GM21786 (cell line): ENCODE data around the gene PTPRK.
"Not testable (repeated sequence)": the region's sequence is repeated elsewhere in the genome, so short reads cannot be mapped to it uniquely, and the experiment has no call there.

Experiments used
- ATAC-seq: cut with Tn5 transposase; IDR thresholded peaks from one replicate; pipeline ENCODE4 v1.9.1; 2021; ENCODE audit not compliant: unreplicated experiment

Gene PTPRK

DNA sequence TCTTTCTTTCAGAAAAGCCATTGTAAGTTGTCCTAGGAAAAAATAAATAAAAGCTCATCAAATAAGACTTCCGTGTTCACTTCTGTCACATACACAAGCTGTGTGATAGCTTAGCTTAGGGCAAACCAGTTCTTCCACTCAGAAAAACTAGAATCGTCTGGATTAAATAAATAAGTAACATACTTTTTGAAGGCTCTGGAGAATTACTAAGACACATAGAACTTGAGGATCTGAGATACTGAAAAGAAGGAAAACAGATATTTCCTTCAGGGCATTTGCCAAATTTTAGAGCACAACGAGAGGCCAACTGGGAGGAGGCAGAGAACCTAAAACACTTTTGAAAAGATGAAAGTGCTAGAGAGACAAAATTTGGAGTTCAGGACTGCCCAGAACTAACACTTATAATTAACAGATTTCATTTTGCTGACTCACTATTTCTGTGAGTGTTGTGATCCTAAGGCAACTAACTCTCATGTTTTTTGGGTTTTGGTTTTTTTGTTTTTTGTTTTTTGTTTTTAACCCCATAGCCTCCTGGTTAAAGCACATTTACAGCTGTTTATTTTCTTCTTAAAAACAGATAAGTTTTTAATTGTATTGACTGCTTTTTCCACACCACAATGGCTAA lies 580.8 kb downstream of the PTPRK start:
- ATAC-seq = no peak

DNA sequence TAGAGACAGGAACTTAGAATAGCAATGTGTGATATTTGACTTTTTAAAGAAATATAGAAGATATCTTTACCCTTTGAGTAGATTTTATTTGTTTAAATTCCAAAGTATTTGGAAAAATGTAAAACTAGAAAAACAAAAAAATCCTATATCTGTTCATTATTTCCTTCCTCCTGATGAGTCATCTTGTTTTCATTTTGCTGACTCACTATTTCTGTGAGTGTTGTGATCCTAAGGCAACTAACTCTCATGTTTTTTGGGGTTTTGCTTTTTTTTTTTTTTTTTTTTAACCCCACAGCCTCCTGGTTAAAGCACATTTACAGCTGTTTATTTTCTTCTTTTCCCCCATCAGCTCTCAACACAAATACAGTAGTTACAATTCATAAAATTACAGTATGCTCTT lies 581.7 kb downstream of the PTPRK start:
- no peak for ATAC-seq

DNA sequence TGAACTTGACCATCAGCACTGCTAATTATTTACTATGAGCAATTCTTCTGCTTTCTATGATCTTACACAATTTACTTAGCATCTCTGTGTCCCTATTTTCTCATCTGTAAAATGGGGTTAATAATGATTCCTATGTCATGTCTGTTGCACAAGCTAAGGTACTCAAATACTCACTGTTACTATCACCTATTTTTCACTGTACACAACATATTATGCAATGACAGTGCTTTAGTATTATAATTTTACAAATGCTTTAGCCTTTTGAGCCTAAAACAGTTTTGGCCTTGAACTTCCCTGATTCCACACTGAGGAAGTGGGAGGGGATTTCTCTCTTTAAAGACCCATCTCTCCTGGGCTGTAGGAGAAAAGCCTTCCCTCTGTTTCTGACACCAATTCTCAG lies 582.7 kb downstream of the PTPRK start:
- ATAC-seq = no peak

DNA sequence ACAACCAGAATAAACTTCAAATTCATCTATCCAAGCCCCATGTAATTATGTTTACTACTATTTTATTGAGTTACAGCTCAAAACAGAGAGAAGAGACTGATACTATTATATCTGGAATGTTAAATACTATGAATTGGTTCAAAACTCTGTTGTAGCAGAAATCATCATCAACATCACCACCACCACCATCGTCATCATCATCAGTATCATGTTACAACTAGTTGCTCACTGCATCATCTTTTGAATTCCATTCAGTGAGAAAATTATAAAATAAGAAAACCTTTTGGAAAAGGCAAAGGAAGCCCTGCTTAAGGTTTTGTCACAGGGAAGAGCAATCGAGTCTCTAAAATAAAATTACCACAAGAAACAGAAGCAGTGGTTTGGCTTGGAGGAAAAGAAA lies 583.3 kb downstream of the PTPRK start:
- no peak for ATAC-seq

DNA sequence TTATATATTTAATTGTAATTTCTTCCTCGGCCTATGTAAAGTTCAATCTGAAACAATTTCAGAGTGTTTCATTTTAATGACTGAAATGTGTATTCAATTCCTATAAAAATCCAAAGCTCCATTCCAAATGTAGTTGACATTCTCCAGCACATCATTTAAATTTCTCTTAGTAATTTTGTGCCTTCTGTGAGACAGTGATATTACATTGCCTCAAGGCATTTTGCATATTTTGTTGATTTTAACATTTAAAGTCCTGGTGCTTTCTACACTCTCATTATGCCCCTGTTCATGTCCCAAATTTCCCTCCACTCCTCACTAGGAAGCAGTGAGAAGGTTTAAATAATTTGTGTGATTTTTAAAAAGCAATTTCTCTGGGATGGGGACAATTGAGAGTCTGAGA lies 585.4 kb downstream of the PTPRK start:
- ATAC-seq = no peak

DNA sequence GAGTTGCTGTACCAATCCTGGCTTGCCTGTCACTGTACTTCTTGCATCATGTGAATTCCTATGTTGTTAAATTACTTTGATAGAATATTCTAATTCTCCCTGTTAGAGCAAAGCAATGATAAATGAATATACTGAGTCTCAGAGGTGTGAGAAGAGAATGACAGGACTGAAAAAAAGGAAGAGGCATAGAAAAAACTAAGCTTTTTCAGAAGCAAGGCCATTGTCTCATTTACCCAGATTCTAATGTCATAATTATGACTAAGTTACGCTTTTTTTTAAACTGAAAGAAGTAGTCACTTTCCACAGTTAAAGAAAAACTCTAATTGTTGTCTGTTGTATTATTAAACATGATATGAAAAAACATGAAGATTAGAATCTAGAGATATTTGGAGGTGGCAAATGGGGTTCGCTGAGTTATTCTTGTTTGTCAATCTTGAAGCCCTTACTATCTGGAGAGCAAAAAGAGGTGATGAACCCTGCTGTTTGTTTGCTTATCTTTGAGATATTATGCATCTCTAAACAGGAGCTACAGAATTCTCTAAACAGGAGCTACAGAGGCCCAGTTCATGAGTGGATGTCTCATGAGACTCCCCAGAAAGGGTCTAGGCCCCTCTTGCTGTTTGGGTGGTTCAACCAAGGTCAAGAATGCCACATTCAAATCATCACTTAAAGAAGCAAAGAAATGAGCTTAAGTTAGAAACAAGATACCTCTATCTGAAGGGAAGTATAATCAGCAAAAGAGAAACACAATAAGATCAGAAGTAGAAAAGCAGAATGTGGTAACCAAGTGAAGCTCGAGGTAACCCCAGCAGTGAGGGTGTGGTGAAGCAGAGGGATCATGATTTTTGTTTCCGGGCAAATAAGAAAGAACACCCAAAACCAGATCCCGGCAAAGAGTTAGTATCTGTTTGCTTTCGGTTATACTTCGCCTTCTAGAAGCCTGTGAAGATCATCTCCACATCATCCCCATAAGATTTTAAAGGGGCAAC lies 586.3 kb downstream of the PTPRK start:
- ATAC-seq = no peak

DNA sequence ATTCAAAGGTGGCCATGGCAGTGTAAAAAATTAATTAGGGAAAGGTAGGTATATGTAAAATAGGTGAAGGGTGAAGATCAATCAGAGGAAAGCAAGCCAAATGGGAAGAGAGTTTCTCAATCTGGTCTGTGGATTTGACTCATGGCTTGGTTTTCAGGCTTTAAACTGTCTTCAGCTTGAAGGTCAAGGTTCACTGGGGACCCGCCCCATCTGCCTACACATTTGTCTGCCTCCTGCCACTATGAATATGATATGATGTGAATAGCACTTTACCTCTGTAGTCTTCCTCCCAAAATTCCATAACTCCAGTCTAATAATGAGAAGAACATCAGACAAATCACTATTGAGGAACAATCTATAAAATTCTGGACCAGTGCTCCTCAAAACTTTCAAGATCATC lies 587.3 kb downstream of the PTPRK start:
- ATAC-seq = no peak

DNA sequence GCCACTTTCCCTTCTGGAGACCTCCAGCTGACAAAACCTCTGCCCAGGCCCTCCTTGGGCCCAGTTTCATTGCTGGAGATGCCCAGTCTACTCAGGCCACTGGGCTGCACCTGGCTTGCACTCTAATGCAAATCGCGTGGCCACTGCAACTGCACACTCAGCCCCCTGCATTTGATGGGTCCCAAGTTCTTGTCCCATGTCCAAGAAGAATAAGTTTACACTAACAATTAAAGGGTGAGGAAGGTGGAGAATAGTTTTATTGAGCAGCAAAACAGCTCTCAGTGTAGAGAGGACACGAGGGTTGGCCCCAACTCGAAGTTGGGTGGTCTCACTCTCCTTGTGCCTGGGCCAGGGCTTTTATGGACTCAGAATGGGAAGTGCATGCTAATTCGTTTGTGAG lies 587.7 kb downstream of the PTPRK start:
- no peak for ATAC-seq

DNA sequence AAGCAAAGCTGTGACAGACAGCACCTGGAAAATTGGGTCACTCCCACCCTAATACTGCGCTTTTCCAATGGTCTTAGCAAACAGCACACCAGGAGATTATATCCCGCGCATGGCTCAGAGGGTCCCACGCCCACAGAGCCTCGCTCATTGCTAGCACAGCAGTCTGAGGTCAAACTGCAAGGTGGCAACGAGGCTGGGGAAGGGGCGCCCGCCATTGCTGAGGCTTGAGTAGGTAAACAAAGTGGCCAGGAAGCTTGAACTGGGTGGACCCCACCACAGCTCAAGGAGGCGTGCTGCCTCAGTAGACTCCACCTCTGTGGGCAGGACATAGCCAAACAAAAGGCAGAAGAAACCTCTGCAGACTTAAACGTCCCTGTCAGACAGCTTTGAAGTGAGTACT lies 594.0 kb downstream of the PTPRK start:
- ATAC-seq = not testable (repeated sequence)

DNA sequence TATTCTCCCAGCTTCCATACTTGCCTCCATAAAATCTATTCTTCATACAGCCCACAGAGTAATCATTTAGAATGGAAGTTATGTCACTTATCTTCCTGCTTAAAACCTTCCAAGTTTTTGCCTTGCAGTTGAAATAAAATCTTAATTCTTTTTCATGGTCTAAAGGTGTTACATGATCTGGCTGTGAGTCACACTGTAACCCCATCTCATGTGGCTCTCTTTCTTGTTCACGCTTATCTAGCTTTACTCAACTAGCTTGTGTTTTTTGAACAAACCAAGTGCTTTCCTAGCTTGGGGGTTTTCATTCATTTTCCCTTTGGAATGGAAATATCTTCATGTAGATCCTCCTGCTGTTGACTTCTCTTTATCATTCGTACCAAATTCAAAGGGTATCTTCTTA lies 596.0 kb downstream of the PTPRK start:
- ATAC-seq = no peak

DNA sequence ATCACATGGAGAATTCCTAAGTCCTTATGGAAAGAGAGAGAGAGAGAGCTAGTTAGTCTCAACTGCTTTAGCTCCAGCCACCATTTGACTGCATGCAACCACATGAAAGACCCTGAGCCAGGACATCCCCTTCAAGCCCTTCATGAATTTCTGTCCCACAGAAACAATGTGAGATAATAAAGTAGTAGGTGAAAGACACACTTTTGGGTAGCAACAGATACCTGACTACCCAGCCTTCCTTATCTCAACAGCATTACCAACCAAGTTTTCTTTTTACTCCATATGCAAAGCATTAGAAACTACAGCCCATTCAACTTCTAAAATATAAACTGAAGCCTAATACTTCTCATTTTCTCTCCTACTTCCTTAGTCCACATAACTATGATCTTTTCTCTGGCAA lies 596.4 kb downstream of the PTPRK start:
- ATAC-seq = no peak

DNA sequence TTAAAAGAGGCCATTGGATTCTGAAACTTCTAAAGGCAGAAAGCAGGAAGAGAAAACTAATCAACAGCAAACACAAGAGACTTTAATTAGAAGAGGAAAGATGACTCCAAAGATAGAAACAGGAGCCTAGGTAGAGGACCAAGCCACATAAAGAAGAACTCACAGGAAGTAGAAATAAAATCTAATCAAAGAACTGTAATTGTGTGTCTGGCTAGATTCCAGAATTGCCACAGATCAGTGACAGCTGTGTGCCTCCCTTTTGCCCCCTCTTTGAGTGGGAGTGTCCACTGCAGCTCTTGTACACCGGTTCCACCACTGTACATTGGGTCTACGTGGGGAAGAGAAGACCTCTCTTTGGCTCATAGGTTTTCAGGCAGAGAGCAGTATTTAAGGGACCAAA lies 597.3 kb downstream of the PTPRK start:
- ATAC-seq = no peak

DNA sequence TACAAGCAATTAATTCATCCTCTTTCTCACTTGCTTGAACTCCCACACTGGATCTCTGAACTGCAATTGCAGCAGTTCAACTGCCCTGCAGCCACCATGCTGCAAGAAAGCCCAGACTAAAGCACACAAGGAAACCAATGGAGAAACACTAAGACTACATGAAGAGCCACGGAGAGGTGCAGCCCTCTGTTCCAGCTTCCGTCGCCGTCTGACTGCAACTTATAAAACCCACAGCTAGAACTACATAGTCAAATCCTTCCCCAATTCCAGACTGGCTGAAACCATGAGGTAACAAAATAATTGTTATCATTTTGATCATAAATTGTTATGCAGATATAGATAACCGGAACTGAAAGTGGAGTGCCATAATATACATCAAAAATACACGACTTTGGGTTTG lies 598.4 kb downstream of the PTPRK start:
- ATAC-seq = no peak

DNA sequence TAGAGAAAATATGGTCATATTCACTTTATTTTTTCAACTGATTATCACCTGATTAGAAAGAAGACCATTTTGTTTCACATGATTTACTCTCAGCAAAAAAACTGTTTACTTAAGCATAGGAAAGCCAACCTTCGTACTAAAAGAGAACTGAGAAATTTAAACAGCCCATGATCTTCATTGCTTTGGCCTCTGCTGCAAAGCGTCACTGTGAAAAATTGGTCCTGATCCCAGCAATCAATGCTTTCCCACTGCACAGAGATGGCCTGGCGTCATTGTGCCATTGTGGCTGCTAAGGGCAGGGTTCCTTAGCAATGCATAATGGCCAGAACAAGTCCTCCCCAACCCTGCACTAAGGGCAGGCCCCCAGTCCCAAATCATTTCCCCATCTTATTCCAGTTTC lies 599.6 kb downstream of the PTPRK start:
- no peak for ATAC-seq
